ENCODE results near the gene MTMR3.

The MTMR3 gene

DNA sequence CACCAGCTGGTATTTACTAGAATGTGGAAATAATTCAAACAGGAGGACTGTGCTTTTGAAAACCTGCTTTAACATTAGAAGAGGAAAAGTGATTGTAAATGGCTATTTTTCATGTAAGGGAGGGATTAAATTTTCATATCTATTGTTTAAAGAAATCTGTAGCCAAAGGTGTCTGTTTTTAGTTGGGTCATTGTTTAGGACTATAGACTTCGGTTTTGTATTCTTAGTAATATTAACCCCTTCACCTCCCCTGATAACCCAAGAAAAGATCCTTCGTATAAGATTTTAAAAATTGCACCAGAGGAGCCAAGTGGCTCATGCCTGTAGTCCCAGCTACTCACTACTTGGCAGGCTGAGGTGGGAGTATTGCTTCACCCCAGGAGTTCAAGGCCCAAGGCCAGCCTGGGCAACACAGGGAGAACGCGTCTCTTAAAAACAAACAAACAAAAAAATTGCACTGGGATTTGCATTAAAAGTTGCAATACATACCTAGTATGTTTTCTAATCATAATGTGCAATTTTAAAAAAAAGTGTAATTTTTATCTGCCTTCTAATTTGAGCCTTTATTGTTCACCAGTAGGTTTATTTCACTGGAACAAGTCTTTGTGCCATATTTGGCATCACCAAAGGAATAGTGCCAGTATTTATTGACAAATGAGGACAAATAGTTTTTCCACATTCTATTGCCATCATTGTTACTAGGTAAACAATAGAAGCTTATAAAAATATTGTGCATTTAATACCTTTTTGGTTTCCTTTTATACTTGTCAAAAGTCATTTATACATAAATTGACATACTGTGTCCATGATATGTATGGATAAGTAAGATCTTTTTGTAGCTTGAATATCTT, 34.3 kb downstream of the MTMR3 start:
- DNase-seq: no peak

DNA sequence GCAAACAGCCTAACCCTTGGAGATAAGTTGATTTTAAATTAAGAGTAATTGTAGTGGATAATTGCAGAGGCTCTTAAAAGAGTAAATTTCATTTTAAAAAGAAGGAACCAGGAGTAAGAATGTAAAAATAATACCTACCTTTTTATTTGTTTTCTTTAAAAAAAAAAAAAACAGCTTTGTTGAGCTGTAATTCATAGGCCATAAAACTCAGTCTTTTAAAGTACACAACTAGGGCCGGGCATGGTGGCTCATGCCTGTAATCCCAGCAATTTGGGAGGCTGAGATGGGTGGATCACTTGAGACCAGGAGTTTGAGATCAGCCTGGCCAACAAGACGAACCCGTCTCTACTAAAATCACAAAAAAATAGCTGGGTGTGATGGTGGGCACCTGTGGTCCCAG, 42.4 kb downstream of the MTMR3 start:
- no peak for DNase-seq

DNA sequence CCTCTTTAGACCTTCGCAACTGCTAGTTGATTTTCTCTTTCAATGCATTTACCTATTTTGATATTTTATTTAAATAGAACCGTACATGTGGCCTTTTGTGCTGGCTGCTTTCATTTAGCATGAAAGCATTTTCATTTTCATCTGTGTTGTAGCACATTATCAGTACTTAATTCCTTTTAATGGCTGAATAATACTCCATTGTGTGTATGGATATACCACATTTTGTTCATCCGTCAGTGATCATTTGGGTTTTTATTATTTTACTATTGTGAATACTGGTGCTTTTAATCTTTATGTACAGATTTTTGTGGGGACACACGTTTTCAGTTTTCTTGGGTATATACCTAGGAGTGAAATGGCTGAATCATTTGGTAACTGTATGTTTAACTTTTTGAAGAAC, 43.1 kb downstream of the MTMR3 start:
- DNase-seq: no peak

DNA sequence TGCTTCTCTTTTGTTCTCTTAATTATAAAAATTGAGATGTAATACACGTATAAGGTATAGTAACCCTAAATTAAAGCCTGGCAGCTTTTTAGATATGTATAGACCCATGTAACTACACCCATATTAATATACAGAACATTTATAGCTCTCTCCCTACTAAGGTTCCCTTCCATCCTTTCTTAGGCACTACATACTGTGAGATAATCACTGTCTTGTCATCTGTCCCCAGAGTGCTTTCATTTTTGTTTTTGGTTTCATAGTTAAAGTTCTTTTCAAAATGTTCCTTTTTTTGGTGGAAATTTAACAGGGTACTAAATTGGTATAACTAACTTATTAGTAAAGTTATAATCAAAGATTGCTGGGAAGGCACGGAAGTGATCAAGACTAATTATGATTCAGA, 49.2 kb downstream of the MTMR3 start:
- no peak for DNase-seq

DNA sequence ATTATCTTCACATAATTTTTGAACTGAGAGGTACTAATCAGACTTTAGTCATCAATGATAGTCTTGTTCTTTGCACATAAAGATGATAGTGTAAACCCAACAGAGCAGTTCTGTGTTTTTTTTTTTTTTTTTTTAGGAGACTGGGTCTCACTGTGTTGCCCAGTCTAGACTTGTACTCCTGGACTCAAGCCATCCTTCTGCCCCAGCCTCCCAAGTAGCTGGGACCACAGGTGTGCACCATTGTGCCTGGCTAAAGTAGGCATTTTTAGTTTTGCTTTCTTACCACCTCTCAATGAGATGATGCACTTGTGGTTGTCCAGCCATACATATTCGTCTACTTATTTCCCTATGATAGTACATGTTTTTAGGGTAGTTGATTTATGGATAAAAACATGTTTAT, 50.6 kb downstream of the MTMR3 start:
- no peak for DNase-seq

DNA sequence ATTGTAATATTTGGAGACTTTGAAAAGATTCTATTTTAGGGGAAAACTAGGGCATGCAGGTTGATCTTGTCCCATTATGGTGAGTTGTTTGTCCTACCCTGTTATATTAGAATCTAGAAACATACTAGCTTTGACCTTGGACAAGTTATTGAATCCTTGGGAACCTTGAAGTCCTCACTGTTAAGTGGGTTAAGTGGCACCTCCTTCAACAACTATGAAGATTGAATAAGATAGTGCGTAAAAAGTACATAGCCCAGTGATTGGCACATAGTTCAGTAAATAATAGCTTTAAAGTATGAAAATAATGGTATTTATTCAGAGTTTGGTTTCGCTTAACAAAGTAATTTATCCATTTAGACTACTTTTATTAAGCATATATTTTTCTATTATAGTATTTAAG, 51.6 kb downstream of the MTMR3 start:
- DNase-seq: no peak

DNA sequence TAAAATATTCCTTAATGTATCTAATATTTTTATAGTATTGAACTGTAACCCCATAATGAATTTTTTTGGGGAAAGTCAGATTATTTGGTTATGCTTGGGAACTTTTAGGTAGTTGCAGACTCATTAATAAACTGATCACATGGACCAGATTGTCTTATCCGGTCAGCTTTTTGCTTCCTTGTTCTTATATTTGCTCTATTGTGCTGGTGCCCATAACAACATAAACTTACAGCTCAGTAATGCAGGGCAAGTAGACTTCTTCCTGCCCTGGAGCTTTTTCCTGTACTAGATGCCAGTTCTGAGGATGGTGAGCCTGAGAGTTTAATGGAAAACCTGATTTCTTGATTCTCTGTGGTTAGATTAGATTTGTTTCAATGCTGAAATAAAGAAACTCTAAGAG, 53.2 kb downstream of the MTMR3 start:
- DNase-seq: no peak

DNA sequence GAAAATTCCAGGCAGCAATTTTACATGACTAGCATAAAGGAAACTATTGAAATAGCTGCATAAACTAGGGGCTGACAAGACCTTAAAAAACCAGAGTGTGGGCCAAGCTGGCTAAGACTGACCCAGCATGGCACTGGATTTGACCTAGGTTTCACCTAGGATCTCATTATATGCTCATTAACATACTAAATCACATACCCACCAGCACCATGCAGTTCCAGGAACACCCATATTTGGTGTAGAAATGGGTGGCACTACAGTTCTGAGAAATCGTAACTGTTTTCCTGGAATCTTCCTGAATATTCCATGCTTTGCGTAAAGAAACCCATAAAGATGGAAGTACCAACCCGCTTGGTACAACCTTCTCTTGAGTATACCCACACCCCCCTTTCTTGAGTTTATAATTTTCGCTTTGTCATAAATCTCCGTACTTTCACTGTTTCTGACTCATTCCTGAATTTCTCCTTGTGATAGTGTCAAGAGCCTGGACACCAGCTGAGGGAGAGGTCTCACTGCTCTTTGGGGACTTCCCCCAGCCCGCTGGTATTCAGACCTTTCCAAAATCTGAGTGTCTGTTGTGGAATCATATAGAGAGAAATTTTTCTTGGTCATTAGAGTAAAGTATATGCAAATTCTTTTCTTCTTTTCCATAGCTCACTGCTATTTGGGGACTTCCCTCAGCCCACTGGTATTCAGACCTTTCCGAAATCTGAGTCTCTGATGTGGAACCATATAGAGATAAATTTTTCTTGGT, 55.1 kb downstream of the MTMR3 start:
- no peak for DNase-seq

DNA sequence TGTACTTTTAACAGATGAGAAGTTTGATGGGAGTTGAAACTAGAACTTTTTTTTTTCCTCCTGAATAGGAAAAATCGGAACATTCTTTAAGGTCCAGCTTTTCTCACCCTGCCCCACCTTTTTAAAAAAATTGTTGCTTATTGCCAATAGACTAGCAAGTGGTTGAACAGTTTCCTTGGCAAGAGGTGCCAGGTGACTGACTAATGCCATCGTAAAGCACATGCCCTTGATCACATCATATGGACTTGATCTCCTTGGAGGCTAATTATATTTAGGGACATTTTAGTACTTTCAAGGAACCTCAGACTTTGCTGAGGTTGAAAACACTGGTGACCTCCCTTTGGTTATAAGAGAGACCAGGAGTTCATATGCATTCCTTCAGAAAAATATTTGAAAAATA, 57.6 kb downstream of the MTMR3 start:
- no peak for DNase-seq

DNA sequence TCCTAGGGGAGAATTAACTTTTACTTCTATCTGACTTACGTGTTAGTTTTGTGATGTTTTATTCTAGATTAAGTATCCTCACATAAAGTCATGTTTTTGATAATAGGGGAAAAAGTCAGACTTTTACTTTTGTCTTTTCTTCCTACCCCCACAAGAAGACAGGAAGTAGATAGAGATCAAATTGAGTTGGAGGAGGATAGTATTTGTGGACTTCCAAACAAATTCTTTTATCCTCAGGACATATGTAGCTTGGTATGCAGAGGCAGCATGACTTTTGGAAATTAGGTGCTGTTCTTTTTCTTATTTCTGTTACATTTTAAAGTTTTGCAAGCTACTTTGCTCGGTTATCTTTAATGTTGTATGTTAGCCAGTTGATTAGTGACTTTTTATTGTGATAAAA, 61.4 kb downstream of the MTMR3 start:
- DNase-seq: no peak

DNA sequence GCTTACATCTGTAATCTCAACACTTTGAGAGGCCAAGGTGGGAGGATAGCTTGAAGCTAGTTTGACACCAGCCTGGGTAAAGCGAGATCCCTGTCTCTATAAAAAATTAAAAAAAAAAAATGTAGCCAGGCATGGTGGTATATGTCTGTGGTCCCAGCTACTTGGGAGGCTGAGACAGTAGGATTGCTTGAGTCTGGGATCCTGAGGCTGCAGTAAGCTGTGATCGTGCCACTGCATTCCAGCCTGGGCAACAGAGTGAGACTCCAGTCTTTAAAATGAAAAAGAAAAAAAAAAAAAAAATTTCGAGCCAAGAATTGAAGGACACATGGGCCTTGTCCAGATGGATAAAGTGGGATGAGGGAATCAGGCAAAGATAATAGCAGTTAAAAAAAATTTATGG, 62.5 kb downstream of the MTMR3 start:
- no peak for DNase-seq

DNA sequence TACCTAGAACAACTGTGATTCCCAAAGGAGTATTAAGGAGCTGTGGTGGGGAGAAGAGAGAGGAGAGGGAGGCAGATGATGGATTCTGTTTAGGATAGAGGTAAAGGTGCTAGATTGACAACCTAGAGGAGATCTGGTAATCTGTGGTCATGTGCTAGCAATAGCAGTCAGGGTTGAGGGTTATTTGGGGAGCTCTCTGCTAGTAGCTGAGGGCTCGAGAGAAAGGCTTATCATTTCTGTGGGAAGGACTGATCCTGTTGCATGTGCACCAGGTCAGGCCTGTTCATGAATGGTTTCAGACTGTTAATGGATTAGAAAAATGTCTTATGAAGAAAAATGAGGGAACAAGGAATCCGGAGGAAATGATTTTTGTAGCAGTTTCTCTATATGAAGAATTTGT, 63.2 kb downstream of the MTMR3 start:
- DNase-seq: no peak

DNA sequence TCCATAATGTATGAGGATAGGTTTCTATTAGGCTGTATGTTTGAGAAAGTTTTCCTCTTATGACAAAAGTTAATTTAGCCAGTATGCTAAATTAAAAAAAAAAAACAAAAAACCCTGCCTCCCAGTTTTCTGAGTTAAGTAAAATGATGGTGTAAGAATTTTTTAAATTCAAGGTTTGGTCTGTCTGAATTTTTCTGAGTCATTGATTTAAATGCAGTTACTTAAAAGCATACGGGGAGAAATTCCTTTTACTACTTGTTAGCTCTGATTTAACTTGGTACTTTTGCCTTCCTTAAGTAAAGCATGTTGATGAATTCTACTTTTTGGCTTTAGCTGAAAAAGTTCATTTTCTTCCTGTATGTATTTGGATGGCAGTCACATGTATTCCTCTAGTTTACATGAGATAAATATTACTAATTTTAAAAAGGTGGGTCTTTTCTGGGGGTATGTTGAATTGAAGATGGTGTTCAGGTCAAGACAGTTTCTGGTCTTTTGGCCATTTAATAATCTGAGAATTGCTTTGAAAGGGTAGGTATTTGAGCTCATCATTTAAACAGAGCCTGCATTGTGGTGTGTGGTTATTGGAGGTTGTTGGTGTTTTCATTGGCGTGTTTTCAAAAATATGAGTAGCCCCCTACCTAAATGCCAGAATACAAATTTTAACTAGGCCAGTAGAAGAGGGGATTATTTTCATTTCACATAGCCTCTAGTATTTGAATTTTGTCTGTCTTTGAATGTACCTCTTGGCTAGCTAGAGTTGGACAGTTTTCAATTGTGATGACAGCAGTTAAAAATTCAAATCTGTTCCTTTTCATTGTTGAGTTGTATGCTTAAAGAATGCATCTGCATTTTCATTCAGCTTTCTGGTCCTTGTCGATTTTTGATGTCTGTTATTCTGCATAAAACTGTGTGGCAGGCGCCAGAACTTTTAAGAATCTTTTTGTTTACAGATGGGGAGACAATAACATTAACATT, 64.7 kb downstream of the MTMR3 start:
- no peak for DNase-seq

DNA sequence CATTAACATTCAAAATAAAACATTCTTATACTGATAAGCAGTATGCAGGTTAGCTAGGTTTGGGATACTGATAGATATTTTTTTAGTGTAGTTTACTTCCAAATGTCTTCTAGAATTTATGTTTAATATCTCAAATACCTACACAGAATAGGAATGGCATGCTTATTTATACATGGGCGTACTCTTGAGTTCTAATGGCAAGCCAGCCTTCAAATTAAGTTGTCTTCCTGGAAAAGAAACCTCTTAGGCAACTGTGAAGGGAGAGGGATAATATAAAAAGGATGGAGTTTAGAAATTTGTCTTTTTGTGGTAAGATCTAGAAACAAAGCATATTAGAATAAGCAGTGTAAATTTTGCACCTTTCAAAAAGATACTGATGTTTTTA, 65.4 kb downstream of the MTMR3 start:
- DNase-seq: no peak

DNA sequence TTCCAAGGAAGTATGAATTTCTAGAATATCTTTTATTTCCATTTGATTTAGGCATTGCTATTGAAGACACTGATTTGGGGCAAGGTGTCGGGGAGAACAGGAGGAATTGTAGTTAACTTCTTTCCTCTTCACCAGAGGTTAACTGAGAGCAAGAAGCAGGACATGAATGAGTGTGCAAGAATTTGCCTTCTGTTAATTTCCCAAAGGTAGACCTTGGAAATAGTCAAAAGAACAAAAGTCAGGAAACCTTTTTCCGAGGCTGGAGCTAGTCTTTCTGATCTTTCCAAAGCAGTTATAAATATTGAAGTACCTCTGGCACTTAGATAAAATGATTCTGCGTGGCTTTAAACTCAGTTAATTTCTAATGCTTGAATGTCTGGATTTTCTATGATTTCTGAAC, 66.9 kb downstream of the MTMR3 start:
- DNase-seq: no peak

DNA sequence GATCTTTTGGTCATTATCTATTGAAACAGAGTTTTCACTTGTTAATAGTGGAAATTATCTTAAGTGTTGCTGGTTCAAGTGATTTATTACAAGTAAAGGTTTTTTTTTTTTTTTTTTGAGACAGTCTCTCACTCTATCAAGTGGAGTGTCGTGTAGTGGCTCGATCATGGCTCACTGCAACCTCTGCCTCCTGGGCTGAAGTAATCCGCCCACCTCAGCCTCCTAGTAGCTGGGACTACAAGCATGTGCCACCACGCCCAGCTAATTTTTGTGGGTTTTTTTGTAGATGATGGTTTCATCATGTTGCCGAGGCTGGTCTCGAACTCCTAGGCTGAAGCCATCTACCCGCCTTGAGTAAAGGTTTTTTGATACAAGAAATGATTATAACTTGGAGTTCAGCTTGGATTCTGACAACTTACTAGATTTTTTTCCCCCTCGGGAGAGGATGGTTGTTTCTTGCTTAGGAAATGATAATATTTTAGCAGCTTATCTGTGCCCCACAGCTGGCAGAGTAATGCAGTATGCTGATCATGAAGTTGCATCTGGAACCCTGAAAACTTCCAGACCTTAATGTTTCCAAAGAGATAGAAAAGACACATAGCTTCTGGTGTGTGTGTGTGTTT, 68.9 kb downstream of the MTMR3 start:
- no peak for DNase-seq

DNA sequence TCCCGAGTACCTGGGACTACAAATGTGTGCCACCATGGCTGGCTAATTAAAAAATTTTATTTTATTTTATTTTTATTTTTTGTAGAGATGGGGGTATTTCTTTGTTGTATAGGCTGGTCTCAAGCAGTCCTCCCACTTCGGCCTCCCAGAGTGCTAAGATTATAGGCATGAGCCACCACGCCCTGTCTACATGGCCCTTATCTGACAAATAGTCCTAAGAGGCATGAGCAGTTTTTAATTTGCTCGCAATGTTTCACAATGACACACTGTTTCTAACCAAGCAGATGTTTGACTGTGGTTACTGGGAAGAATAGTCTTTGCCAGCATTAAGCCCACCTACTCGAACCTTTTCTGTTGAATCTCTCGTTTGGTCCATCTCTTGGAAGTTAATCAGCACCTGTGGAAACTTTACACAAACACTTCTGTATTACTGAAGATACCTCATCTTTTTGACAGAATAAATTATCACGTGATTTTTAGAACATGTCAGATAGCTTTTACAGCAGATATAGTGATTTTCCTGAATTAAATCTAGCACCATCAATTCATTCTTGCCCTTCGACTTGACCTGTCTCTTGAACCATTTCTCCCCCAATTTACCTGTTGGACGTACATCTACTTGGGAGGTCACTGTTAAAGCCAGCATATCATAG, 71.4 kb downstream of the MTMR3 start:
- DNase-seq: no peak

DNA sequence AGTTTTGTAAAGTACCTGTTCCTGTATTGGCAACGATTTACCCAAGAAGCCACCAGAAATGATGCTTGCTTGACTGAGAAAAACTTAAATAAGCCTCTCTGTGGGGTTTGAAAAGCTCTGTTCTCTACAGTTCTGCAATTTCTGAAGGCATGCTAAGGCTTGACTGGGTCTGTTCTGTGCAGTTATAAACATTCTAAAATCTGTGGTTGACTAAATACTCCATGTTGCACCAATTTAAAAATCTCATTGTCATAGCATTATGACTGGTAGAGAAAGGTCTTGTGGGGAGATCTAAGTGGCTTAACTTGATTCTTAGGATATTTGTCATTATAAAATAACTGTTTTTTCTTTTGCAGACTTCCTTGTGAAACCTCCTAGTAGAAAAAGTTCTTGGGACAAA, 73.7 kb downstream of the MTMR3 start:
- no peak for DNase-seq

DNA sequence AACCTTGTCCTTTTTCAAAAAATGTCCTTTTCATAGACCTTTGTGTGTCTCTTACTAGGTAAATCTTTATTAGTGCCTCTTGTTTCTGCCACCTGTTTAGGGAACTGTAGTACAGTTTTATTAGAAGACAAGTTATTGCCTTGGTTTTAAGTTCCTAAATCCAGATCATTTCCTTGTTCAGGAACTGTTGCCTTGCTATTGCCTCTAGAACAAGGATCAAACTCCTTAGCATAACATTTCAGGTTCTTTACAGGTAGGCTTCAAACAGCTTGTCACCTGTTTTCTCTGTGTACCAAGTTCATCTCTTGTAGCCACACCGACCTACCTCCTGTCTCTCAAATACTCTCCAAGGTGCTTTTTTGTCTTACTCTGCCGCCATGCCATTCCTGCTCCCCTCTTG, 75.2 kb downstream of the MTMR3 start:
- no peak for DNase-seq

DNA sequence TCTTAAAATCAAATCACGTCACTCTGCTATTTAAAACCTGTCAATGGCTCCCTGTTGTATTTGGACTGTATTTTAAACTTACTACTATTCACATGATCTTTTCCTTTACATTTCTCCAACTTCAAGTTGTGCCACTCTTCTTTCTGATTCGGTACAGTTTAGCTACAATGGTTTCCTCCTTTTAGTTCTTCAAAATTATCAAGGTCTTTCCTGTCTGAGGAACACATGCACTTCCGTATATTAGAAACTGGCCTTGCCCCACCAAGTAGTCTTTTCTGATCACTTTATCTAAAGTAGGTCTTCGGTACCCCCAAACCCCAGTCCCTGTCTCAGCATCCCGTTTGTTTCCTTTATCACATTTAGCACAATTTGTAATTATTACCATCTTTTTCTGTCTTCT, 81.8 kb downstream of the MTMR3 start:
- DNase-seq: no peak

DNA sequence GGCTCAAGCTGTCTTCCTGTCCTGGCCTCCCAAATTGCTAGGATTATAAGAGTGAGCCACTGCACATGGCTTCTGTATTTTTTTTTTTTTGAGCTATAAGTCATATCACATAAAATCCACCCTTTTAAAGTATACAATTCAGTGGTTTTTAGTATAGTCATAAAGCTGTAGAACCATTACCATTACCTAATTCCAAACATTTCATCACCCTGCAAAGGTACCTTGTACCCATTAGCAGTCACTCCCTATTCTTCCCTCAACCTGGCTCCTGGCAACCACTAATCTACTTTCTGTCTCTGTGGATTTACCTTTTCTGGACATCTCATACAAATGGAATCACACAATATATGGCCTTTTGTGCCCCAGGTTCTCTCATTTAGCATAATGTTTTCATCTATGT, 84.5 kb downstream of the MTMR3 start:
- no peak for DNase-seq

DNA sequence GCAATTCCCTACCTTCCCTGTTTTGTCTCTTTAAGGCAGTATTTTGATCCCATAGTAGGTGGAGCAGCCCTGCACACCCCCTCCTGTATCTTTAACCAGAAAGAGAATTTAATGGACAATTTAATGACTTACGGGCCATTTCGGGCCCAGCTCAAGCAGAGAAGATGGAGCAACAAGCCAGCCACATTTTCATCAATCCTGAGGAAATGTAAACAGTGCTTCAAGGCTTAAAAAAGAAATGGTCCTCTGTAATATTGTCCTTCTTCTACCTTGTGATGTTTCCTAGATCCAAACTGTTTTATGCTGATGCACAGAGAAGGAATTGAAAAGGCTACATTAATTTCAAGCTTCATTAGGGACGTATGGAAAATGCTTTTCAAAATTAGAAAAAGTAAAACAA, 88.6 kb downstream of the MTMR3 start:
- DNase-seq: no peak
